Activated T-cell treated with anti-CD3 and anti-CD28 coated beads for 1 hour (primary cell): ENCODE results near the gene WWOX.
"Not testable (repeated sequence)": the region's sequence is repeated elsewhere in the genome, so short reads cannot be mapped to it uniquely, and the experiment has no call there.

Experiments used
- DNase-seq: peaks from one replicate; pipeline ENCODE4 v3.0.0-alpha.2; 2020; ENCODE audit warnings: low read depth

The WWOX gene

GRCh38 chr16:78686601-78687000 lies 587.1 kb downstream of the WWOX start:
- DNase-seq, result no peak

GRCh38 chr16:78689028-78689427 lies 589.6 kb downstream of the WWOX start:
- DNase-seq, result no peak

GRCh38 chr16:78689536-78689935 lies 590.1 kb downstream of the WWOX start:
- DNase-seq, result no peak

- no peak for DNase-seq
Observed at GRCh38 chr16:78690510-78690909, 591.1 kb downstream of the WWOX start.

- not testable (repeated sequence) for DNase-seq
Observed at GRCh38 chr16:78691746-78692145, 592.3 kb downstream of the WWOX start.

- DNase-seq, result no peak
Observed at GRCh38 chr16:78693496-78693895, 594.0 kb downstream of the WWOX start.

GRCh38 chr16:78694414-78694813 lies 595.0 kb downstream of the WWOX start:
- no peak for DNase-seq

GRCh38 chr16:78695391-78695790 lies 595.9 kb downstream of the WWOX start:
- no peak for DNase-seq

GRCh38 chr16:78696797-78697196 lies 597.3 kb downstream of the WWOX start:
- DNase-seq, result no peak

- DNase-seq, result no peak
Observed at GRCh38 chr16:78697426-78697825, 598.0 kb downstream of the WWOX start.

- DNase-seq, result no peak
Observed at GRCh38 chr16:78703936-78704335, 604.5 kb downstream of the WWOX start.

- no peak for DNase-seq
Observed at GRCh38 chr16:78704416-78704815, 605.0 kb downstream of the WWOX start.

GRCh38 chr16:78705694-78706093 lies 606.2 kb downstream of the WWOX start:
- DNase-seq, result no peak

GRCh38 chr16:78706637-78707036 lies 607.2 kb downstream of the WWOX start:
- DNase-seq, result no peak

GRCh38 chr16:78709137-78709884 lies 609.9 kb downstream of the WWOX start:
- no peak for DNase-seq

GRCh38 chr16:78715106-78715505 lies 615.7 kb downstream of the WWOX start:
- DNase-seq, result no peak

GRCh38 chr16:78715673-78716072 lies 616.2 kb downstream of the WWOX start:
- DNase-seq, result no peak

GRCh38 chr16:78718141-78718540 lies 618.7 kb downstream of the WWOX start:
- DNase-seq, result no peak

- no peak for DNase-seq
Observed at GRCh38 chr16:78720416-78720815, 621.0 kb downstream of the WWOX start.

- DNase-seq, result no peak
Observed at GRCh38 chr16:78727536-78727935, 628.1 kb downstream of the WWOX start.

GRCh38 chr16:78729687-78730086 lies 630.2 kb downstream of the WWOX start:
- no peak for DNase-seq

- no peak for DNase-seq
Observed at GRCh38 chr16:78731785-78732184, 632.3 kb downstream of the WWOX start.

GRCh38 chr16:78732696-78733095 lies 633.2 kb downstream of the WWOX start:
- DNase-seq, result no peak

GRCh38 chr16:78735337-78735736 lies 635.9 kb downstream of the WWOX start:
- DNase-seq, result no peak
